Panc1 (cell line): ENCODE data around the gene KCNQ2. TPM values are rescaled to one million over a fixed set of nuclear protein-coding genes. Genes with fewer than 3 reads are reported as not detected.

Experiments used
- ATAC-seq: fragments of 200-7000 bp; cut with Tn5 transposase; 2 replicates; pipeline ENCODE4 v1.9.1; 2020; ENCODE audit warnings: mild to moderate bottlenecking, moderate library complexity
- BruUV-seq: library from RNA; stranded (reverse); fragments of 400-500 nt; replicated peaks from 2 replicates; lab custom pipeline; 2021; lab: Mats Ljungman, UMichigan
- CTCF ChIA-PET: fragments of 300-600 bp; sonication (Branson Sonifier 250); formaldehyde crosslinking; loops from one replicate; lab custom pipeline; 2022; ENCODE audit warnings: antibody characterized with exemption; lab: Charles Lee
- POLR2A ChIA-PET: fragments of 300-600 bp; sonication (Branson Sonifier 250); formaldehyde crosslinking; loops from one replicate; lab custom pipeline; 2022; ENCODE audit warnings: antibody characterized with exemption; lab: Charles Lee
- DNase-seq: peaks from one replicate; pipeline ENCODE4 v3.0.0-alpha.2; 2010; ENCODE audit warnings: low read depth, low spot score
- H3K27ac ChIP-seq: 2 replicates; pipeline ENCODE4 v1.5.1; 2011; ENCODE audit warnings: mild to moderate bottlenecking, low read length, inconsistent platforms
- H3K27me3 ChIP-seq: fragments of 200-500 bp; sonication (Bioruptor generic); 2 replicates; pipeline ENCODE4 v1.6.0; 2014; ENCODE audit warnings: low read length, inconsistent platforms; ENCODE audit not compliant: control insufficient read depth, insufficient read depth
- H3K36me3 ChIP-seq: fragments of 200-500 bp; sonication (Bioruptor generic); 2 replicates; pipeline ENCODE4 v1.5.1; 2014; ENCODE audit warnings: inconsistent platforms, mild to moderate bottlenecking, low read length, moderate library complexity; ENCODE audit not compliant: control insufficient read depth, insufficient read depth
- H3K4me1 ChIP-seq: 2 replicates; pipeline ENCODE4 v1.5.1; 2011; ENCODE audit warnings: inconsistent platforms, mild to moderate bottlenecking, low read length, moderate library complexity; ENCODE audit not compliant: control insufficient read depth, insufficient read depth
- H3K4me3 ChIP-seq, 2 experiments: 2 replicates each; pipeline ENCODE4 v1.5.1; 2011 to 2012; ENCODE audit warnings: low read depth in 2 of 2, low read length in 2 of 2, mild to moderate bottlenecking in 2 of 2, inconsistent platforms in 1 of 2, moderate library complexity in 1 of 2
- H3K9me3 ChIP-seq: fragments of 200-500 bp; sonication (Bioruptor generic); 2 replicates; pipeline ENCODE4 v1.5.1; 2014; ENCODE audit warnings: low read depth, mild to moderate bottlenecking, inconsistent platforms, low read length, moderate library complexity; ENCODE audit not compliant: control insufficient read depth, insufficient read depth
- CTCF ChIP-seq: fragments of 450-650 bp; IDR thresholded peaks from 2 replicates; pipeline ENCODE4 v1.5.1; 2017; ENCODE audit warnings: mild to moderate bottlenecking
- POLR2AphosphoS5 ChIP-seq: IDR thresholded peaks from 2 replicates; pipeline ENCODE4 v1.6.1; 2012; ENCODE audit warnings: mild to moderate bottlenecking, low read depth, low read length, moderate library complexity
- REST ChIP-seq, 2 experiments: IDR thresholded peaks; 2 replicates each; pipeline ENCODE4 v1.6.1; 2011 to 2012; ENCODE audit warnings: low read depth in 2 of 2, control low read depth in 1 of 2, low read length in 1 of 2, mild to moderate bottlenecking in 1 of 2, moderate library complexity in 1 of 2; ENCODE audit not compliant: insufficient read depth in 1 of 2
- SIN3A ChIP-seq: IDR thresholded peaks from 2 replicates; pipeline ENCODE4 v1.6.1; 2012; ENCODE audit warnings: low read depth, mild to moderate bottlenecking, low read length, moderate library complexity, borderline replicate concordance; ENCODE audit not compliant: insufficient read depth
- TCF7L2 ChIP-seq: IDR thresholded peaks from 2 replicates; pipeline ENCODE4 v1.6.1; 2011; ENCODE audit warnings: mild to moderate bottlenecking, low read depth, low read length, inconsistent platforms
- in situ Hi-C: cut with HindIII; loops from 2 replicates; pipeline ENCODE4 v1.10.0; 2016; ENCODE audit warnings: low sequenced_read_pairs, low pct_unique_long_range_greater_than_20kb
- intact Hi-C: fragments of 100-400 bp; cut with micrococcal nuclease; formaldehyde crosslinking; loops from one replicate; pipeline ENCODE4 v1.10.0; 2022; ENCODE audit not compliant: unreplicated experiment
- total RNA-seq: library from RNA; stranded (reverse); gene quantifications from one replicate; pipeline ENCODE4 v1.2.1, GENCODE V29; 2021; ENCODE audit not compliant: unreplicated experiment

The KCNQ2 gene
- total RNA-seq, 1 experiment from 2014 or later: 19.4 TPM

GRCh38 chr20:63433351-63433750 lies 39.1 kb downstream of the KCNQ2 start:
- in situ Hi-C loops: no loop called here
- no peaks in the 10 kb centered on the region for H3K9me3 ChIP-seq
- ChIA-PET CTCF (interaction anchor here (0.6 kb wide), 1 partner anchor 20 kb away, joined by 17 read pairs; no protein-coding TSS in a partner anchor), POLR2A (no interaction called here)
- DNase-seq (no peak), ATAC-seq (no peak)
- H3K4me3 ChIP-seq: no peak overlapping the region
- no peaks in the 10 kb centered on the region; the same call in 1 of the 2 replicates for H3K4me1 ChIP-seq
- no peak overlapping the region for H3K27ac ChIP-seq
- intact Hi-C loops: no loop called here
- BruUV-seq: no TSS peak
- TF ChIP-seq REST (IDR thresholded peaks at IDR 0.05; ENCODE audit: insufficient read depth in 1 of 2, low read depth in 2 of 2, low read length in 1 of 2) (no peak), CTCF (no peak), TCF7L2 (no peak), POLR2AphosphoS5 (no peak), SIN3A (no peak)
- H3K36me3 ChIP-seq: no peaks in the 10 kb centered on the region
- H3K27me3 ChIP-seq: no peaks in the 10 kb centered on the region

GRCh38 chr20:63432577-63433325 lies 39.7 kb downstream of the KCNQ2 start:
- H3K27me3 ChIP-seq: no peaks in the 10 kb centered on the region
- no TSS peak for BruUV-seq
- H3K4me1 ChIP-seq: no peaks in the 10 kb centered on the region; the same call in 1 of the 2 replicates
- intact Hi-C loops (no loop called here), in situ Hi-C loops (no loop called here)
- ChIA-PET POLR2A (no interaction called here), CTCF (interaction anchor here (0.6 kb wide), 1 partner anchor 20 kb away, joined by 17 read pairs; no protein-coding TSS in a partner anchor)
- DNase-seq (no peak), ATAC-seq (no peak)
- no peaks in the 10 kb centered on the region for H3K36me3 ChIP-seq
- H3K27ac ChIP-seq: no peak overlapping the region
- H3K9me3 ChIP-seq: no peaks in the 10 kb centered on the region
- TF ChIP-seq CTCF: no peak
- no peak overlapping the region for H3K4me3 ChIP-seq
